ENCODE measurements around the gene EFHC1.
A peak's percentile ranks its signal among the peaks of the same experiment; 100 is the strongest.

EFHC1 gene

DNA sequence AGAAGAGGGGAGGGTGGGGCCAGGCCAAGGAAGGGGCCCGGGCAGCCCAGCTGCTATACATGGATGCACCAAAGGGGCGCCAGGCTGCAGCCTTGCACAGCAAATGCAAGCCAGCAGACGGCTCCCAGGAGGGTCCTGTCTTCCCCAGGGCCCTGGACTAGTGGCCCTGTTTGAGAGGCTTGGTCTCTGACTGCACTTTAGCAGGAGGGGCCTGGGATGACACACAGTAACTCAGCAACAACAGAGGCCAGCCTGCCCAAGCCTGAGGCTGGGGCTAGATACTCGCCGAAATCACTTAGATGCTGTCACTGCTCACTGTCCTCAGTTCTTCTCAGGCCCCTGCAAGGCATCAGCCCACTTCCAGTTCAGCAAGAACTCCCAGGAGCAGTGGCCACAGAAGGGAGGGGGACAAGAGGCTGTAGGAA is 83.2 kb downstream of the EFHC1 start:
- DNase-seq (ENCODE audit: low read depth): peak; percentile 45

DNA sequence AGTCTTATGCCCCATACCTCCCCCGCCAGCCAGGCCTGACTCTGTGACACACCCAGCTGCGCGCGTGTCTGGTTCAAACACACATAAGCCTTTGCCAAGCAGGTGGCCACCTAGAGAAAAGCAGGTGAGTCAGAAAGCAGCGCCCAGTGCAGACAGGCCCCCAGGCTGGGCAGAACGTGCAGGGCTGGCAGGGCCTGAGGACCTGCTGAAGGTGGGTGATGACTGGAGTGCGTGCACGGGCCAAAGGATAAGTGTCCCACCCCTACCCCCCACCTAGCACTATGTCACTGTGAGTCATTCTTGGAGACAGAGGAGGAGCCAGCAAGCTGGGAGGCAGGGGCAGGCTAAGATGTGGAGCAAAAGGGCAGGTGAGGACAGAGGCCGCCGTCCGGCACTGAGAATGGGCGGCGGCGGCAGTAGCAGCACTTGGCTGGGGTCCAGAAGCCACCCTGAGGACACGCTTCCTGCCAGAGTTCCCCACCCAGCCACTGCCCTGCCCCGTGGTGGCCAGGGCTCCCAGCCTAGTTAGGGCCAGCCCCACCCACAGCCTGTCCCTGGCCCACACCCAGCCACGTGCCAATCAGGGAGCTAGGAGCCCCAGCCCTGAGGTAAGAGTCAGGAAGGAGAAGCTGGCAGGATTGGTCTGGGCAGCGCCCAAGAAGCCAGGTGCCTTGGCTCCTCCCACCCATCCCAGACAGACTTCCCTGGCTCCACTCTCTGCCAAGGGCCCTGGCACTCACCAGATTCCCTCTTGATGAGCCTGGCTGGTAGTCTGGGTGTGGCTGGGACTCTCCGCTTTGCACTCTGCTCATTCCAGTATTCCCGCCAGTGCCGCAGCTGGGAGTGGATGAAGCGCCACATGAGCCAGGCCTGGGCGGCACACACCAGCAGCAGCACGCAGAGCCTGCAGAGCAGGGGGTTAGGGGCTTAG is 84.0 kb downstream of the EFHC1 start:
- peak; percentile 92 for DNase-seq (ENCODE audit: low read depth)

- DNase-seq (ENCODE audit: low read depth): no peak
Observed at GRCh38 chr6:52504782-52505136, 84.6 kb downstream of the EFHC1 start.

GRCh38 chr6:52505726-52506409 is 85.7 kb downstream of the EFHC1 start:
- DNase-seq (ENCODE audit: low read depth): no peak

GRCh38 chr6:52506476-52506875 is 86.3 kb downstream of the EFHC1 start:
- DNase-seq (ENCODE audit: low read depth): no peak

DNA sequence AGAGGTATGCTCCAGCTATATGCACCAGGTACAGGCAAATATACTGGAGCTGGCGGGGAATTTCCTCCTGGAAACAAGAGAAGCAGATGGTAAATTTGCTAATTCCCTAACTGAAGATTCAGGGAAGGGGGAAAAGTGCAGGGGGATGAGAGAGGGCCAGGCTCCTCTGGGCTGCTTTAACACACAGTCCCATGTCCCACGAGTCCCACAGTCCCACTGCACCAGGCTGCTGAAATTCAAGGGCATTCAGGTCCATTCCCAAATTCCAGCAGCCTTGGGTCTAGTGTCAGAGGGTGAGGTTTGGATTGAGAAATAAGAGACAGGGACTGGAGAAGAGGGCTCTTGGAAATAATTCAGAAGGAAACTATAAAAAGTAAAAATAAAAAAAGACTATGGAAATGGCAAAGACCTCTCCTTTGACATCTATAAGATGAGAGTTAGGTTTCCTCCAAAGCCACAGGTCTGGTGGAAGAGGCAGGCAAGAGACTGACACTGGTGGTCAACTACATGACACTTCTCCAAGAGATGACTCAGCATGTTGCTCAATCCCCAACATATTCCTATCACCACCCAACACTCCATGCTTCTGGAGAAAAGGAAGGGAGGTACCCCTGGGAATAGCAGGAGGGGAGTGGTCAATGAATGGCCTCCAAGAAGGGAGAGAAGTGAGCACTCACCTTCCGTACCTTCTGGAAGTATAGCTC is 87.6 kb downstream of the EFHC1 start:
- DNase-seq (ENCODE audit: low read depth): peak; percentile 90

DNA sequence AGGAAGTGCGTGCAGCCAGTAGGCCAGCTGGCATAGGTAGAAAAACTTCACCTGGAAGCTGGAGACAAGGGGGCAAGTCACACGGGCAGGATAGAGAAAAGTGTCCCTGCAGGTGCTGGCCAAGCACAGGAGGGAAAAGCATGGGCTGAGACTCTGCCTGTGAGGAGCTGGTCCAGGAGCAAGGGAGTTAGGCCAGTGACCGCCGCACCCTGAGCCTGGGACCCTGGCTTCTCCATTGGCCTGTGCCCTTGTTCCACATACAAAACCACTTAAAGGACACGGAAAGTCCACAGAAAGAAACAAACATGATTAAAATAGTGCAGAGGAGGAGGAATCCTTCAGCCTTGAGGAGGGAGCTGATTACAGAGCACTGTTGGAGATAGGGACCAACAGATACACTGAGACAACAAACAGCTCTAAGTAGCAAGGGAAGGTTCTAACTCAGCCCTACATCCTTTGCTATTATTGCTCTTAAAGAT is 88.2 kb downstream of the EFHC1 start:
- DNase-seq (ENCODE audit: low read depth): no peak

GRCh38 chr6:52509281-52510212 is 89.4 kb downstream of the EFHC1 start:
- peak; percentile 94 for DNase-seq (ENCODE audit: low read depth)

GRCh38 chr6:52510213-52510562 is 90.0 kb downstream of the EFHC1 start:
- no peak for DNase-seq (ENCODE audit: low read depth)

- no peak for DNase-seq (ENCODE audit: low read depth)
Observed at GRCh38 chr6:52511163-52511562, 91.0 kb downstream of the EFHC1 start.

GRCh38 chr6:52511572-52512151 is 91.5 kb downstream of the EFHC1 start:
- peak; percentile 55 for DNase-seq (ENCODE audit: low read depth)

DNA sequence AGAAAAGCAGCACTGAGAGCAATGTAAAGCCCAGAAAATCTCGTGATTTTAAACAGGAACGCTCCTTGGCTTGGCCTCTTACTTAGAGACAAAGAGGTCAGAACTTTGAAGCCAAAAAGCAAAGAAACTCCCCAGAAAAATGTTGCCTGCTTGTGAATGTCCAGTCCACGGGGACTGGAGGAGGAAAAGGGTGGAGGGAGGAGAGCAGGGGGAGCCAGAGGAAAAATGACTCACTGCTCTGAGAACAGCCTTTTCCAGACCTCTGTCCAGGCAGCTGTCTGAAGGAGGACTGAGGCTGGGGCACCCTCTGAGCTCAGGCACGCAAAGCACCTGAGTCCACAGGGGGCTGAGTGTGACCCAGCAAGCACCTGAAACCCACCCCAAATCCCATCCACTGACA is 92.1 kb downstream of the EFHC1 start:
- peak; percentile 92 for DNase-seq (ENCODE audit: low read depth)

DNA sequence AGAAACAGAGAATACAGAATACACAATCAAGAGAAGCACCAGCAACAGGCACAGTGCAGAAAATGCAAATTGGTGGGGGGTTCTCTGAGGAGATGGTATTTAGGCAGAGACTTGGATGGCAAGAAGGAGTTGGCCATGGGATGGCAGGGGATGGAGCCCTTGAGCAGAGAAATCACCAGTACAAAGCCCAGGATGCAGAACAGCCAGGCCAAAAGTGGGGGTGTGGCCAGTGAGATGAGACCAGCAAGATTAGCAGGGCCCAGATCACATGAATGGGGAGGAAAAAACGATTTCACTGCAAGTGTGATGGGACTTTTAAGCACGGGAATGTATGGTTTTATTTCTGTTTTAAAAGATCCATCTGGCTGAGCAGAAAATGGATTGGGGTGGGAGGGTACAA is 93.3 kb downstream of the EFHC1 start:
- no peak for DNase-seq (ENCODE audit: low read depth)

- DNase-seq (ENCODE audit: low read depth): no peak
Observed at GRCh38 chr6:52513896-52514295, 93.8 kb downstream of the EFHC1 start.

DNA sequence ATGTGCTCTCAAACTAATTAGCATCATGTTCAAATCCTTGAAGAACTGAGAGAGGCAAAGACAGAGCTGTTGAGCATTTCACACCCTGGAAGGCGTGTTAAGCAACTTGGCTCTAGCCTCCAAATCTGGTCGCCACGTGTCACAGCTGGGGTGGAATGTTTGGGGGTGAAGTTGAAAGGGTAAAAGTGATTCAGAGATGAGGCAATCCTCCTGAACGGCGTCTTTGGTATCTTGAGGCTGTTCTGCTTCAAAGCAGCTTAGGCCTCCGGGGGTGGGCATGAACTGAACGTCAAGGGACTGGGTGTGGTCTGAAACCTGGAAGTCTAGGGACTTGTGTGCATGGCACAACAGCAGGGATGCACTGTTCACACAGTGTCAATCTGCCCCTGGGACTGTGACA is 94.4 kb downstream of the EFHC1 start:
- peak; percentile 83 for DNase-seq (ENCODE audit: low read depth)

DNA sequence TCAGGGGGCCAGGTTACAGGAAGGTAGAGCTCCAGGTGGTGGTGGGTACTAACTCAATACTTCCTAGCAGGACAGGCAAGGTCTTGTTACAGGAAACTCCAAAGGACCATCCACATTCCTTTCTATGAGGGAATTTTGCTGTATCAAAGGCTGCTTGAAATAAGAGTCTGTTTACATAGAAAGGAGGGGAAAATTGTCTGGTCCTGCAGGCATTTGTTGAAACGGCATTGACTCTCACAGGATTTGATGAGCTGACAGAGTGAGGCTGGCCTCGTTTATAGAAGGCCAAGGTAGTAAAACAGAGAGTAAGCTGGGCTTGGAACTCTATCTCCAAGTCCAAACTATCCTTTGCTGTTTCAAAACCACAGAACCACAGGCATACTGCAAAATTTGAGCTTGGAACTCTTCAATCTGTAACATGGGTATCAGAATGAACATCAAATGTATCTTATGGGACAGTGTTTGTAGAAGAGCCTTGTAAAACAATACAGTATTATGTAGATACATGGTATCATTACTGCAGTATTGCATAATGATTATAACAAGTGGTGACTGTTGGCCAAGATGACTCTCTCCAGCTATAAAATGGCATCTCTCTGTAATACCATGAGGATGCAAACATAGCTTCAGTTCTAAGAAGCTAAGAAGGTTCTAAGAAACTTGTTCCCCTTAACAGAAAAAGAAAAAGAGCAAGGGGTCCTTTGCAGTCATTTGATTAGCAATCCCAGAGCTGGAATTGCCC is 95.2 kb downstream of the EFHC1 start:
- peak; percentile 74 for DNase-seq (ENCODE audit: low read depth)

- DNase-seq (ENCODE audit: low read depth): no peak
Observed at GRCh38 chr6:52516269-52516668, 96.1 kb downstream of the EFHC1 start.

DNA sequence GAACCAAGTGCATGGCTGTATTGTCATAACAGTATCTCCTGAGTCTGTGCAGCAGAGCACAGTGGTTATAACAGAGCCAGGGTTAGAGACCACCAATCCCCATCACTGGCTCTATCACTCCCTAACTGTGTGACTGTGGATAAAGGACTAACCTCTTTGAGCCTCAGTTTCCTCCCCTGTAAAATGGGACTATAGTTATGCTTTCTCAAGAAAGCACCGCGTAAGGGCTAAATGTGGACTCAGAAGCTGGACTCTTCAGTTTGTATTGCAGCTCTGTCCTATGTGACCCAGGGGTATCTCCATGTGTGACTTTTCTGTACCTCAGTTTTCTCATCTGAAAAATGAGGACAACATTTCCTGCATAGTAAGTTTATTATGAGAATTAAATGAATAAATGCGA is 96.8 kb downstream of the EFHC1 start:
- DNase-seq (ENCODE audit: low read depth): no peak

DNA sequence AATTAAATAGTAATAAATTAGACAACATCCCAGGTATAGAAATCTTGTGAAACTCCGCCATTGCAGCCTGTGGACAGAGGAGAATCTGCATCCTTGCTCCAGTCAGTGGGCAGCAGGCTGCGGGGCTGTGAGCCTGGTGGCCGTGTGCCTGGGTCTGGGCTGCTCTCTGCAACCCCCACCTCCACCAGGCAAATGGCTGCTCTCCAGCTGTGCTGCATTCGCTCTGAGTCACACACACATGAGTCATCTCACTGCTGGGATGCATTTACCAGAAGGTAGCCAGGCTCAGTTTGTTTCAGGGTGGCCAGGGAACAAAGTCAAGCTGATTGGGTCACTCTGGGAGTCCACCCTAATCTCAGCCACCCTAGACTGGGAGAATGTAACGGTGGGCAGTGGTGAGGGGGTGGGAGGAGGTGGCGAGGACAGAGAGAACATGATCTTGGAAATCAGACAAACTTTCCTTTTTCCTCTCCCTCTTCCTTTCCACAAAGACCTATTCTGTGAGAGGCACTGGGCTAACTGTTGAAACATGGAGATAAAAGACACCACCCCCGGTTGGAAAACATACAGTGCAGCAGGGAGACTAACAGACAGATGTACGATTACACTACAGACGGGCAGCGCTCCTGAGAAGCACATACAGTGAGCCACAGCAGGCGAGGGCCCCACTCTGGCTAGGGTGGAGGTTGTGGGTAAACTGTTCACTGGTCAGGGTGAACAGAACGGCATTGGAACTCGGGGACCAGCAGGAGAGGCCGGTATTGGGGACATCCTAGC is 97.5 kb downstream of the EFHC1 start:
- DNase-seq (ENCODE audit: low read depth): peak; percentile 98
